ENCODE measurements around the gene CREB3.
A peak's percentile ranks its signal among the peaks of the same experiment; 100 is the strongest.

CREB3 gene

GRCh38 chr9:35732185-35732799 lies at the start of gene CREB3, which contains the start of gene TLN1:
TSS of gene CREB3 (plus strand) at chr9:35732666. CDS start at chr9:35732773, 107 bp downstream.
TSS of gene TLN1 (minus strand) at chr9:35732195. CDS start at chr9:35725694, 6,501 bp downstream.
- DNase-seq, result peak; percentile 98

- no peak for DNase-seq
Observed at GRCh38 chr9:35683323-35683722, 49.1 kb upstream of the CREB3 start.

- no peak for DNase-seq
Observed at GRCh38 chr9:35684921-35685320, 47.5 kb upstream of the CREB3 start.

- no peak for DNase-seq
Observed at GRCh38 chr9:35685506-35685905, 47.0 kb upstream of the CREB3 start.

GRCh38 chr9:35686222-35687203 lies 46.0 kb upstream of the CREB3 start:
- no peak for DNase-seq

- no peak for DNase-seq
Observed at GRCh38 chr9:35687306-35687705, 45.2 kb upstream of the CREB3 start.

GRCh38 chr9:35687972-35688557 lies 44.4 kb upstream of the CREB3 start:
- DNase-seq, result no peak

- peak; percentile 42 for DNase-seq
Observed at GRCh38 chr9:35688558-35689541, 43.6 kb upstream of the CREB3 start.

GRCh38 chr9:35689542-35690293 lies 42.7 kb upstream of the CREB3 start, which contains the start of gene TPM2:
TSS of gene TPM2 (minus strand) at chr9:35689925. CDS start at chr9:35689817, 108 bp downstream.
- no peak for DNase-seq

- DNase-seq, result no peak
Observed at GRCh38 chr9:35690294-35690613, 42.2 kb upstream of the CREB3 start.

GRCh38 chr9:35690614-35691333 lies 41.7 kb upstream of the CREB3 start:
- DNase-seq, result peak; percentile 25

- DNase-seq, result no peak
Observed at GRCh38 chr9:35691334-35691650, 41.2 kb upstream of the CREB3 start.

- DNase-seq, result no peak
Observed at GRCh38 chr9:35691757-35692301, 40.6 kb upstream of the CREB3 start.

GRCh38 chr9:35695943-35696401 lies 36.5 kb upstream of the CREB3 start:
- no peak for DNase-seq

GRCh38 chr9:35696520-35697215 lies 35.8 kb upstream of the CREB3 start:
- DNase-seq, result peak; percentile 70

GRCh38 chr9:35697486-35697885 lies 35.0 kb upstream of the CREB3 start:
- DNase-seq, result no peak

GRCh38 chr9:35698231-35698630 lies 34.2 kb upstream of the CREB3 start:
- no peak for DNase-seq

GRCh38 chr9:35700031-35700430 lies 32.4 kb upstream of the CREB3 start:
- DNase-seq, result no peak

GRCh38 chr9:35700942-35701341 lies 31.5 kb upstream of the CREB3 start:
- DNase-seq, result no peak

GRCh38 chr9:35702696-35703095 lies 29.8 kb upstream of the CREB3 start:
- DNase-seq, result no peak
